ENCODE data around the gene SLC39A10. TPM values are rescaled to one million over a fixed set of nuclear protein-coding genes. Genes with fewer than 3 reads are reported as not detected.

Gene SLC39A10
- total and polyA plus RNA-seq, 10 of the 15 experiments (the other 5 are each of a cell fraction or from before 2014, with no cell fraction given), result 2.0 to 23.6 (median 7.9) TPM

- CTCF ChIA-PET, result interaction anchor here (1.2 kb wide), 1 partner anchor 13 kb away, joined by 5 read pairs; no protein-coding TSS in a partner anchor
- RAD21 ChIA-PET (ENCODE audit: unreplicated experiment), result interaction anchor here (5.3 kb wide), 1 partner anchor 86 kb away, joined by 49 read pairs; no protein-coding TSS in a partner anchor
- whole genome bisulfite sequencing (ENCODE audit: insufficient coverage, insufficient replicate concordance, low lambda C conversion rate, missing lambda C conversion rate), result 74% methylated on average over 3 of the region's 3 CpGs
- H3K9ac ChIP-seq (ENCODE audit: control insufficient read depth, insufficient read depth, low read length), result no peak overlapping the region
- H3K36me3 ChIP-seq (ENCODE audit: control insufficient read depth in 2 of 2, insufficient read depth in 2 of 2, low read length in 1 of 2), result no peaks in the 10 kb centered on the region
- no TSS peak for BruUV-seq (replicated peaks)
- peaks cover 20% of the 10 kb centered on the region for H3K4me1 ChIP-seq (ENCODE audit: control insufficient read depth, insufficient read depth, low read length)
- DNase-seq (ENCODE audit: low read depth, low spot score) (no peak), ATAC-seq (peak; percentile 28), FAIRE-seq (no peak)
- intact Hi-C loops (cut with micrococcal nuclease; ENCODE audit: unreplicated experiment) (no loop called here), in situ Hi-C loops (cut with MboI) (no loop called here)
- POLR2A ChIA-PET, result interaction anchor here (1.0 kb wide), 1 partner anchor 9 kb away, joined by 3 read pairs; no protein-coding TSS in a partner anchor
- no peak overlapping the region for H3K27ac ChIP-seq (ENCODE audit: control insufficient read depth, insufficient read depth)
- H4K20me1 ChIP-seq (ENCODE audit: control insufficient read depth, insufficient read depth), result no peaks in the 10 kb centered on the region
- H3K79me2 ChIP-seq (ENCODE audit: control insufficient read depth, insufficient read depth, low read length), result no peaks in the 10 kb centered on the region
- H3K4me3 ChIP-seq, result no peak overlapping the region
- no peaks in the 10 kb centered on the region for H3K27me3 ChIP-seq (replicated peaks in 1 of 2; ENCODE audit: control insufficient read depth in 2 of 2, insufficient read depth in 2 of 2, low read length in 1 of 2)
- H3K4me2 ChIP-seq (ENCODE audit: control insufficient read depth, insufficient read depth), result no peak overlapping the region
- H3K9me3 ChIP-seq (replicated peaks; ENCODE audit: control insufficient read depth, insufficient read depth, low read length), result no peaks in the 10 kb centered on the region
- H2AFZ ChIP-seq (ENCODE audit: control insufficient read depth, low read depth, low read length), result no peak overlapping the region
- SMC1A ChIA-PET (ENCODE audit: uncharacterized antibody, unreplicated experiment), result interaction anchor here (1.3 to 6.9 kb wide), 6 partner anchors 12 to 112 kb away, joined by 5 to 61 read pairs (median 32); no protein-coding TSS in a partner anchor
- no peak for TF ChIP-seq JUNB (IDR thresholded peaks at IDR 0.05)
- TF ChIP-seq USF2 (IDR thresholded peaks at IDR 0.05; ENCODE audit: borderline replicate concordance, low read depth, low read length), result no peak
- TF ChIP-seq GATAD2B (conservative IDR thresholded peaks at IDR 0.05; ENCODE audit: low read depth), result peak; percentile 33; the same call in 1 of the 2 replicates
- no peak for TF ChIP-seq USF1 (IDR thresholded peaks at IDR 0.05; ENCODE audit: borderline replicate concordance, extremely low read length, insufficient read depth, low read depth, low read length)
- no peak for TF ChIP-seq IRF5 (IDR thresholded peaks at IDR 0.05; ENCODE audit: borderline replicate concordance)
- TF ChIP-seq SRF (IDR thresholded peaks at IDR 0.05; ENCODE audit: low read depth in 2 of 2, low read length in 2 of 2), result no peak
- TF ChIP-seq E2F8 (IDR thresholded peaks at IDR 0.05; ENCODE audit: low read depth, partially characterized antibody), result no peak
- no peak for TF ChIP-seq SMAD5 (IDR thresholded peaks at IDR 0.05; ENCODE audit: low read depth)
- peak; percentile 84 to 86; a peak in 3 of 4 replicates for TF ChIP-seq IKZF2 (IDR thresholded peaks at IDR 0.05)
- TF ChIP-seq RUNX3 (IDR thresholded peaks at IDR 0.05; ENCODE audit: low read length), result no peak
- peak in 1 of 2 experiments; percentile 42; a peak in 1 of 4 replicates for TF ChIP-seq EP300 (IDR thresholded peaks at IDR 0.05; ENCODE audit: borderline replicate concordance in 1 of 2, control insufficient read depth in 1 of 2, low read depth in 2 of 2, low read length in 2 of 2)
- no peak for TF ChIP-seq BCL11A (IDR thresholded peaks at IDR 0.05; ENCODE audit: low read depth, low read length)
- TF ChIP-seq FOXK2 (IDR thresholded peaks at IDR 0.05), result no peak
- no peak for TF ChIP-seq NFXL1 (IDR thresholded peaks at IDR 0.05; ENCODE audit: borderline replicate concordance)
- TF ChIP-seq BCL3 (IDR thresholded peaks at IDR 0.05; ENCODE audit: borderline replicate concordance, insufficient read depth, low read depth, low read length, poor library complexity, severe bottlenecking), result no peak
- no peak for TF ChIP-seq TCF7 (IDR thresholded peaks at IDR 0.05; ENCODE audit: borderline replicate concordance)
- no peak for TF ChIP-seq ZNF622 (IDR thresholded peaks at IDR 0.05)
These were observed 9.7 kb upstream of the SLC39A10 start for GRCh38 chr2:195647302-195647701.

Data from GM12878 (cell line).